ENCODE measurements around the gene ARHGEF35.
A peak's percentile ranks its signal among the peaks of the same experiment; 100 is the strongest.
"Not testable (repeated sequence)": the region's sequence is repeated elsewhere in the genome, so short reads cannot be mapped to it uniquely, and the experiment has no call there.

DNA sequence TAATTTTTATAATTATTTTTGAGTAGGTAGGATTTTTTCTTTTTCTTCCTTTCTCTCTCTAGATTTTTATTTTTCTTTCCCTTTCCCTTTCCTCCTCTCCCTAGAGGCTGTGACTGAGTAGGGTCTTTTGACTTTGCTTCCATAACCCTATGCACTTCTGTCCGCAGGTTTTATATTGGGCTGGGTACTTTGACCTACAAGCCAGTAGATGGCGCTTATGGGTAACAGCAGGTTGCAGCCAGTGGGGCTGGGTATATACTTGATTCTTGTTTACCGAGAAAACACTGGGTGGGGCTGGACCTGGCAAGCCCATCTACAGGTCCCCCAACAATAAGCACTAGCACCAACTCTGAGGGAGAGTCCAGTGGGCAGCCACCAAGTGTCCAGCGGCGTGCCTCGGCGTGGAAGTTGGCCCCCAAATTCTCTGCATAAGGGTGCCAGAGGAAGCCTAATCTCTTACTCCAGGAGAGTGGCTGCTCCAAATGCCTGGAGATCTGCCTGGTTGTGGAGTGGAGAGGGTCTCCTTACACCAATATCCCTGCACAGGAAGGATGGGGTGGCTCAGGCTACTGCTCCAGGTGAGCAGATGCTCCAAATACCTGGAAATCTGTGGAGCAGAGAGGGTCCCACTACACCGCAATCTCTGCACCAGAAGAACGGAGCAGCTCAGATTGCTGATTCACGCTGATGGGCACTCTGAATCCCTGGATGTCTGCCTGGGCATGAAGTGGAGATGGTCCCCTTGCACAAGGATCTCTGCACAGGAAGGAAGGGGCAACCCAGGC, 17.1 kb downstream of the ARHGEF35 start:
- TF ChIP-seq, protein P1, sequence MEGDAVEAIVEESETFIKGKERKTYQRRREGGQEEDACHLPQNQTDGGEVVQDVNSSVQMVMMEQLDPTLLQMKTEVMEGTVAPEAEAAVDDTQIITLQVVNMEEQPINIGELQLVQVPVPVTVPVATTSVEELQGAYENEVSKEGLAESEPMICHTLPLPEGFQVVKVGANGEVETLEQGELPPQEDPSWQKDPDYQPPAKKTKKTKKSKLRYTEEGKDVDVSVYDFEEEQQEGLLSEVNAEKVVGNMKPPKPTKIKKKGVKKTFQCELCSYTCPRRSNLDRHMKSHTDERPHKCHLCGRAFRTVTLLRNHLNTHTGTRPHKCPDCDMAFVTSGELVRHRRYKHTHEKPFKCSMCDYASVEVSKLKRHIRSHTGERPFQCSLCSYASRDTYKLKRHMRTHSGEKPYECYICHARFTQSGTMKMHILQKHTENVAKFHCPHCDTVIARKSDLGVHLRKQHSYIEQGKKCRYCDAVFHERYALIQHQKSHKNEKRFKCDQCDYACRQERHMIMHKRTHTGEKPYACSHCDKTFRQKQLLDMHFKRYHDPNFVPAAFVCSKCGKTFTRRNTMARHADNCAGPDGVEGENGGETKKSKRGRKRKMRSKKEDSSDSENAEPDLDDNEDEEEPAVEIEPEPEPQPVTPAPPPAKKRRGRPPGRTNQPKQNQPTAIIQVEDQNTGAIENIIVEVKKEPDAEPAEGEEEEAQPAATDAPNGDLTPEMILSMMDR (IDR thresholded peaks at IDR 0.05), result peak in 3 of 4 experiments; percentile 41 to 60 (median 47)
- not testable (repeated sequence) for TF ChIP-seq POLR2A, POLR2AphosphoS5 (IDR thresholded peaks at IDR 0.05)

All from prostate gland (tissue), 2 donors.